HEK293T (cell line): ENCODE measurements around the gene ASTL.

Experiments
- CTCF ChIA-PET: fragments of 350-600 bp; formaldehyde crosslinking; extraction: SDS; loops from one replicate; lab custom pipeline; 2021; ENCODE audit warnings: antibody characterized with exemption, inconsistent platforms; lab: Yijun Ruan, JAX
- POLR2A ChIA-PET: fragments of 350-600 bp; formaldehyde crosslinking; extraction: SDS; loops from one replicate; lab custom pipeline; 2020; ENCODE audit warnings: antibody characterized with exemption, inconsistent platforms; lab: Yijun Ruan, JAX
- DNase-seq: peaks from one replicate; pipeline ENCODE4 v3.0.0; 2012; ENCODE audit warnings: mixed read lengths; ENCODE audit errors: extremely low spot score
- ARNT ChIP-seq: fragments of 450-650 bp; IDR thresholded peaks from 2 replicates; pipeline ENCODE4 v1.6.1; 2017; ENCODE audit warnings: mild to moderate bottlenecking
- BHLHE40 ChIP-seq: fragments of 450-650 bp; IDR thresholded peaks from 2 replicates; pipeline ENCODE4 v1.6.1; 2016; ENCODE audit warnings: mild to moderate bottlenecking, moderate library complexity, borderline replicate concordance
- CTBP1 ChIP-seq: fragments of 450-650 bp; IDR thresholded peaks from 2 replicates; pipeline ENCODE4 v1.6.1; 2016; ENCODE audit warnings: borderline replicate concordance
- ELF4 ChIP-seq: fragments of 450-650 bp; IDR thresholded peaks from 2 replicates; pipeline ENCODE4 v1.6.1; 2017; ENCODE audit warnings: antibody characterized with exemption
- FOXA1 ChIP-seq: fragments of 450-650 bp; IDR thresholded peaks from 2 replicates; pipeline ENCODE4 v1.6.1; 2016; ENCODE audit warnings: mild to moderate bottlenecking
- FOXK2 ChIP-seq: fragments of 450-650 bp; IDR thresholded peaks from 2 replicates; pipeline ENCODE4 v1.6.1; 2016; ENCODE audit warnings: mild to moderate bottlenecking
- FOXM1 ChIP-seq: fragments of 450-650 bp; IDR thresholded peaks from 2 replicates; pipeline ENCODE4 v1.6.1; 2017; ENCODE audit warnings: mild to moderate bottlenecking, borderline replicate concordance
- HDGF ChIP-seq: fragments of 450-650 bp; IDR thresholded peaks from 2 replicates; pipeline ENCODE4 v1.6.1; 2017; ENCODE audit warnings: antibody characterized with exemption, borderline replicate concordance
- L3MBTL2 ChIP-seq: fragments of 450-650 bp; conservative IDR thresholded peaks from 2 replicates; pipeline ENCODE4 v1.6.1; 2016; ENCODE audit warnings: mild to moderate bottlenecking
- LEF1 ChIP-seq: fragments of 450-650 bp; IDR thresholded peaks from 2 replicates; pipeline ENCODE4 v1.6.1; 2017; ENCODE audit warnings: mild to moderate bottlenecking, borderline replicate concordance
- NFRKB ChIP-seq: fragments of 450-650 bp; IDR thresholded peaks from 2 replicates; pipeline ENCODE4 v1.6.1; 2016; ENCODE audit warnings: mild to moderate bottlenecking, moderate library complexity
- SP1 ChIP-seq: fragments of 450-650 bp; IDR thresholded peaks from 2 replicates; pipeline ENCODE4 v1.6.1; 2017
- SUZ12 ChIP-seq: fragments of 450-650 bp; IDR thresholded peaks from 2 replicates; pipeline ENCODE4 v1.6.1; 2016; ENCODE audit warnings: mild to moderate bottlenecking
- TARDBP ChIP-seq: fragments of 450-650 bp; IDR thresholded peaks from 2 replicates; pipeline ENCODE4 v1.6.1; 2016
- ZNF384 ChIP-seq: fragments of 450-650 bp; IDR thresholded peaks from 2 replicates; pipeline ENCODE4 v1.6.1; 2016
- TF ChIP-seq, protein P1 (sequence below): fragments of 450-650 bp; IDR thresholded peaks from 2 replicates; pipeline ENCODE4 v1.6.1; 2016

Gene ASTL

DNA sequence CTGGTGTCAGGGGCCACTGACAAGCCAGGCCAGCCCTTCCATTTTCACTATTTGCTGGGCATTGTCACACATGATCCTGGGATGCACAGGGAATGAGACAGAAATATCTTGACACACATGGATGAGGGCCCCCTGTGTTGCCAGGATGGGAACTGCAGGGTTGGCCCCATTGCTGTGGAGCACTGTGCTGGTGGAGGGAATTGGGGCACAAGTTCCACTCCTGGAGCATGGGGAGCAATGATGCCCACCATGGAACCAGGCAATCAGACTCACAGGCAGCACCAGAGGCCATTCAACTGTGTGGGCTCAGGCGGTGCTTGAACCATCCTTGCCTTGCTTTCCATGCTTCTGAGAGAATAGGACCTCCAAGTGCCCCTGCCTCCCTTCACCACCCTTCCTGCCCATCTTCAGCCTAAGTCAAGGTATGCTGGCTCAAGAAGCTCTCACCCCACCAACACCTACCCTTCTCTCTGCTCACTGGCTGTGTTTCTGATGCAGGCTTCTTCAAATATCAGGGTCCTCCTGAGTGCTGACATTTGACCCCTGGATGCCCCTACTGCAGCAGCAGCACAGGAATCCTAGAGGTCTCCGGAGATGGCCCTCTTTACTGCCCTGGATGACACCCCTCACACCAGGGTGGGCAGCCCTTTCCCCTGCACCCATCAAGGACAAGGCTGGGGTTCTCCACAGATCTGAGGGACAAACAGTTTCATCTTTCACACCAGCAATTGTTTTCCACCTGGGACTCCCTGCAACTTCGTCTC is 33.0 kb downstream of the ASTL start:
- no peak for DNase-seq
- CTCF ChIA-PET: no interaction called here
- TF ChIP-seq FOXA1: no peak
- TF ChIP-seq BHLHE40: no peak
- no peak for TF ChIP-seq CTBP1
- no peak for TF ChIP-seq ARNT
- no peak for TF ChIP-seq SUZ12
- no peak for TF ChIP-seq FOXM1
- TF ChIP-seq, protein P1, sequence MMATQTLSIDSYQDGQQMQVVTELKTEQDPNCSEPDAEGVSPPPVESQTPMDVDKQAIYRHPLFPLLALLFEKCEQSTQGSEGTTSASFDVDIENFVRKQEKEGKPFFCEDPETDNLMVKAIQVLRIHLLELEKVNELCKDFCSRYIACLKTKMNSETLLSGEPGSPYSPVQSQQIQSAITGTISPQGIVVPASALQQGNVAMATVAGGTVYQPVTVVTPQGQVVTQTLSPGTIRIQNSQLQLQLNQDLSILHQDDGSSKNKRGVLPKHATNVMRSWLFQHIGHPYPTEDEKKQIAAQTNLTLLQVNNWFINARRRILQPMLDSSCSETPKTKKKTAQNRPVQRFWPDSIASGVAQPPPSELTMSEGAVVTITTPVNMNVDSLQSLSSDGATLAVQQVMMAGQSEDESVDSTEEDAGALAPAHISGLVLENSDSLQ: no peak
- no peak for TF ChIP-seq NFRKB
- no peak for TF ChIP-seq HDGF
- no peak for TF ChIP-seq FOXK2
- no peak for TF ChIP-seq SP1
- TF ChIP-seq LEF1: no peak
- TF ChIP-seq ELF4: no peak
- no peak for TF ChIP-seq L3MBTL2
- TF ChIP-seq ZNF384: no peak
- TF ChIP-seq TARDBP: no peak
- POLR2A ChIA-PET: no interaction called here

DNA sequence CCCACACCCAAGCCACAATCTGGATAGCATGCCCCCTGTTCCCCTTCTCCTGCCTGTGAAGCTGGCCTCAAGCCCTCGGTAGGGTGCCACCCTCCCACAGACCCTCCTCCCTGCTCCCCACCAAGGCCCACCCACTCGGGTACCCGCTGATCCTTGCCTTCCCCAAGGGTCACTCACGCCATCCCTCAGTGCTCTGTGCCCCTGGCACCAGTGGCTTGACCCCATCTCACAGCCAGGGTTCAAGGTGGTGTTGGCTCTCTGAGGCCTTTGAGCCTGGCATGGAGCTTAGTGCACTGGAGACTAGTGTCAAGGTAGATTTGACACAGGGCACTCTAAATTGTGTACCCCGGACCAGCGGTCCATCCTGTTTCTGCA is 33.8 kb downstream of the ASTL start:
- ChIA-PET POLR2A (no interaction called here), CTCF (no interaction called here)
- no peak for TF ChIP-seq BHLHE40
- DNase-seq: no peak

DNA sequence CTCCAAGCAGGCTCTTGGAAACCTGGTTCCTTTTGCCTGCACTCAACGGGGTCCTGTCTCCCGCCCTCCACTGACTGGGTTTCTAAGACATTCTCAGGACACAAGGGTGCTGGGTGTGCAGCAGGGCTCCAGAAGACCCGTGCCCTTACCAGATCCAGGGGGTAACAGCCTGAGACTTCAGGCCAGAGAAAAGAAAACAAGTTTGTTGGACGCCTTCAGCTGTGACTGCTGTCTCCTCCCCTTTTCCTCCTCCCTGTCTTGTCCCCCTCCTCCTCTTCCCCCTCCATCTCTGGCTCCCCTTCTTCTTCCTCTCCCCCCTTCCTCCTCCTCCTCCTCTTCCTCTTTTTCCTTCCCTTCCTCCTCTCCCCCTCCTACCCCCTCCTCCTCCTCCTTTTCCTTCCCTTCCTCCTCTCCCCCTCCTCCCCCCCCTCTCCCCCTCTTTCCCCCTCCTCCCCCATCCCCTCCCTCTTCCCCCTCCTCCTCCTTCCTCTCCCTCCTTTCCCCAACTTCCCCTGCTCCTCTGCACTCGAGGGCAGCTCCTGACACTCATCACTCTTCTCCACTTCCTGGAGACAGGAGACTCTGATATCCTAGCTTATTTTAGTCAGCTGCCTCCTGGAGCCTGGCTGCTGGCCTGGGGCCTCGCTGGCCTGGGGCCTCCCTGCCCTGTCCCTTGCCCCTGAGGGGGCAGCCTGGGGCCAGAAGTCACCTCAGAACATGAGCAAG is 34.4 kb downstream of the ASTL start:
- no peak for DNase-seq
- ChIA-PET CTCF (no interaction called here), POLR2A (no interaction called here)
- TF ChIP-seq L3MBTL2: no peak
- no peak for TF ChIP-seq NFRKB
- TF ChIP-seq LEF1: no peak
- TF ChIP-seq SUZ12: no peak
- no peak for TF ChIP-seq TARDBP

DNA sequence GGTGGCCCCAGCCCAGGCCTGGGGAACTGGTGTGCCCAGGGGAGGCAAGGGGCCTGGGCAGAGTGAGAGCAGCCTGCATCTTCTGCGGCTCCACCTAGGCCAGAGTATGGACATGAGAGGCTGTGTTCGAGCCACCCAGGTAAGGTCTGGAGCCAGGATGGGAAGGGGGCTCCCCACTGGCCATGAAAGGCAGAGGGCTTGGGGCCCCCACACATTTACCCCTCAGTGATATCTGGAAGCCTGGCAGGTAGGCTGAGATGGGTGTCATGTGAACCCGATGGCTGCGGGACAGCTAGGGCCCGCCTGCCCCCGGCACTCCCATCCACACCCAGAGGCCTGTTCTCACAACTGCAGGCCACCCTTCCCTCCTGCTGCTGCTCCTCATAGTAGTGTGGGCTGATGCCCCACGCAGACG is 35.1 kb downstream of the ASTL start:
- POLR2A ChIA-PET: no interaction called here
- no peak for DNase-seq
- TF ChIP-seq SP1 (no peak), NFRKB (no peak), HDGF (no peak), ELF4 (no peak), ARNT (no peak), FOXK2 (no peak), BHLHE40 (no peak), LEF1 (no peak), TARDBP (no peak), CTBP1 (no peak), SUZ12 (no peak), FOXA1 (no peak)
- CTCF ChIA-PET: interaction anchor here (1.1 kb wide), 1 partner anchor 71 kb away, joined by 3 read pairs; no protein-coding TSS in a partner anchor

DNA sequence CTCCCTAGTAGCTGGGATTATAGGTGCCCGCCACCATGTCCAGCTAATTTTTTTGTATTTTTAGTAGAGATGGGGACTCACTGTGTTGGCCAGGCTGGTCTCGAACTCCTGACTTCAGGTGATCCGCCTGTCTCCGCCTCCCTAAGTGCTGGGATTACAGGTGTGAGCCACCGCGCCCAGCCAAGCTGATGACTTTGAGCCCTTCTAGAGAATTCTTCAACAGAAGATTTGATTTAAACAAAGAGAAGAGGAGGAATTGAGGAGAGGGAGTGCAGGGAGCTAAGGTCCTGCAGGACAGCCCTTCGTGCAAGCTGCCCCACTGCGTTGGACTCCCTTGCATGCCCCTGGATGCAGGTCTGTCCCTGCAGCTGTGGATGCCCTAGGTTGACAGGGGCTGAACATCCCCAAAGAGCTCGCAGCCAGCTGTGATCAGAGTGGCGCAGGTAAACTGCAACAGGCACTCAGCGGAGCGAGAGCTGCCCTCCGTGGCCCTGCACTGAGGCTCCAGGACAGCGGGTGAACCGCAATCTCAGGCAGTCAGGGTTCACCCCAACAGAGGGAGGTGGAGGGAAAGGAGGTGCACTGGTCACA is 35.6 kb downstream of the ASTL start:
- TF ChIP-seq L3MBTL2: no peak
- TF ChIP-seq LEF1: no peak
- no peak for TF ChIP-seq ARNT
- TF ChIP-seq ELF4: no peak
- no peak for TF ChIP-seq ZNF384
- TF ChIP-seq FOXM1: no peak
- TF ChIP-seq NFRKB: no peak
- no peak for TF ChIP-seq CTBP1
- TF ChIP-seq HDGF: no peak
- TF ChIP-seq SP1: no peak
- TF ChIP-seq SUZ12: no peak
- no peak for TF ChIP-seq FOXA1
- no peak for TF ChIP-seq BHLHE40
- TF ChIP-seq, protein P1: no peak
- no peak for TF ChIP-seq FOXK2
- TF ChIP-seq TARDBP: no peak
- ChIA-PET POLR2A (interaction anchor here (1.2 kb wide), 1 partner anchor 19 kb away, joined by 4 read pairs; no protein-coding TSS in a partner anchor), CTCF (interaction anchor here (1.1 to 1.3 kb wide), 3 partner anchors 14 to 80 kb away, joined by 3 to 5 read pairs (median 3); no protein-coding TSS in a partner anchor)
- DNase-seq: no peak

DNA sequence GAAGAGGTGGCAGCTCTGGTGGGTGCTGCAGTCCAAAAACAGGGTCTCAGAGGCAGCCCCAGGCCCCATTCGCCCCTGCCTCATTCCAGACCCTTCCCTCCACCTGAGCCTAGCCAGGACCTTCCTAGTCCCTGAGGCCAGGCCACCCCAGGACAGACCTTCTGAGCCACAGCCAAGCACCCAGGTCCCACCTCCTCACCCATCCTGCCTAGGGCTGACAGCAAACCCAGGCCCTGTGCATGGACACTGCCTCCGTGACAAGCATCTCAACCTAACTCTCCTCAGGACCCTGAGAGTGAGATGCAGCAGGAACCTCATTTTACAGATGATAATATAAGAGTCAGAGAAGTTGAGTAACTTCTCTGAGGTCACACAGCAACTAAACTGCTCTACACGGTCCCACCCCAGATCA is 37.4 kb downstream of the ASTL start:
- ChIA-PET POLR2A (no interaction called here), CTCF (no interaction called here)
- no peak for DNase-seq
- TF ChIP-seq BHLHE40 (no peak), SP1 (no peak), TARDBP (no peak), HDGF (no peak), ZNF384 (no peak), FOXA1 (no peak), NFRKB (no peak), ARNT (no peak), L3MBTL2 (no peak), CTBP1 (no peak), FOXK2 (no peak), SUZ12 (no peak), LEF1 (no peak), FOXM1 (no peak), ELF4 (no peak)
- TF ChIP-seq, protein P1: no peak
